ENCODE results near the gene LAMTOR5. TPM values are rescaled to one million over a fixed set of nuclear protein-coding genes. Genes with fewer than 3 reads are reported as not detected.

Gene LAMTOR5
- polyA plus RNA-seq, 1 donor from 2014 or later, result 102 TPM

GRCh38 chr1:110450929-110451328 is 43.4 kb upstream of the LAMTOR5 start, which contains the start of gene PROK1:
Gene PROK1, plus strand, starts transcription at chr1:110451149. Its CDS starts 68 bp downstream, at chr1:110451217.
- no peaks in the 10 kb centered on the region for H3K9me2 ChIP-seq (ENCODE audit: insufficient read depth, low read length)
- no peak for TF ChIP-seq RAD21 (conservative IDR thresholded peaks at IDR 0.05)
- no peak for TF ChIP-seq POLR2AphosphoS5 (IDR thresholded peaks at IDR 0.05)
- no peak for TF ChIP-seq EP300 (conservative IDR thresholded peaks at IDR 0.05; ENCODE audit: poor library complexity, severe bottlenecking)
- H4K20me1 ChIP-seq (ENCODE audit: insufficient read depth), result no peaks in the 10 kb centered on the region
- no peak within 1 kb of the TSS for H3K27ac ChIP-seq (ENCODE audit: low read length)
- no peak within 1 kb of the TSS for H3K4me2 ChIP-seq (ENCODE audit: low read length)
- H3K27me3 ChIP-seq (ENCODE audit: insufficient read depth, low read depth, low read length), result no peaks in the 10 kb centered on the region
- H3K9ac ChIP-seq (ENCODE audit: low read length), result no peak within 1 kb of the TSS
- H2AFZ ChIP-seq (ENCODE audit: low read depth, low read length), result no peak within 1 kb of the TSS
- no peak within 1 kb of the TSS for H3K4me3 ChIP-seq (ENCODE audit: low read length)
- no peaks in the 10 kb centered on the region for H3K36me3 ChIP-seq (ENCODE audit: insufficient read depth, low read length)
- no peaks in the 10 kb centered on the region for H3K9me3 ChIP-seq (ENCODE audit: low read length)
- no peaks in the 10 kb centered on the region for H3K79me2 ChIP-seq (replicated peaks; ENCODE audit: insufficient read depth, low read length)
- no peaks in the 10 kb centered on the region for H3F3A ChIP-seq (ENCODE audit: insufficient read depth, low read length, poor library complexity, severe bottlenecking)

GRCh38 chr1:110449661-110450651 is 42.5 kb upstream of the LAMTOR5 start:
- Histone ChIP-seq H3K27ac (ENCODE audit: low read length) (no peak overlapping the region), H3K4me2 (ENCODE audit: low read length) (no peak overlapping the region), H3F3A (ENCODE audit: insufficient read depth, low read length, poor library complexity, severe bottlenecking) (no peaks in the 10 kb centered on the region), H4K20me1 (ENCODE audit: insufficient read depth) (no peaks in the 10 kb centered on the region), H3K4me3 (ENCODE audit: low read length) (no peak overlapping the region), H3K9ac (ENCODE audit: low read length) (no peak overlapping the region), H3K9me3 (ENCODE audit: low read length) (no peaks in the 10 kb centered on the region), H2AFZ (ENCODE audit: low read depth, low read length) (no peak overlapping the region), H3K79me2 (replicated peaks; ENCODE audit: insufficient read depth, low read length) (no peaks in the 10 kb centered on the region), H3K27me3 (ENCODE audit: insufficient read depth, low read depth, low read length) (no peaks in the 10 kb centered on the region), H3K36me3 (ENCODE audit: insufficient read depth, low read length) (no peaks in the 10 kb centered on the region), H3K9me2 (ENCODE audit: insufficient read depth, low read length) (no peaks in the 10 kb centered on the region)
- no peak for TF ChIP-seq REST (IDR thresholded peaks at IDR 0.05; ENCODE audit: borderline replicate concordance)
- no peak for TF ChIP-seq SMC3 (conservative IDR thresholded peaks at IDR 0.05; ENCODE audit: poor library complexity)
- TF ChIP-seq CTCF (IDR thresholded peaks at IDR 0.05; ENCODE audit: poor library complexity, severe bottlenecking), result no peak
- TF ChIP-seq TAF1 (IDR thresholded peaks at IDR 0.05; ENCODE audit: low read depth), result no peak
- no peak for TF ChIP-seq MXI1 (conservative IDR thresholded peaks at IDR 0.05; ENCODE audit: poor library complexity, severe bottlenecking)
- no peak for TF ChIP-seq POLR2AphosphoS5 (IDR thresholded peaks at IDR 0.05)
- no peak for TF ChIP-seq RAD21 (conservative IDR thresholded peaks at IDR 0.05)
- no peak for TF ChIP-seq EZH2 (IDR thresholded peaks at IDR 0.05; ENCODE audit: borderline replicate concordance, insufficient read depth, low read length, poor library complexity, severe bottlenecking)
- no peak for TF ChIP-seq EP300 (conservative IDR thresholded peaks at IDR 0.05; ENCODE audit: poor library complexity, severe bottlenecking)
